Body of pancreas (tissue), 4 donors: ENCODE measurements around the gene SP100. TPM values are rescaled to one million over a fixed set of nuclear protein-coding genes. Genes with fewer than 3 reads are reported as not detected.

ENCODE experiments used
- ATAC-seq: fragments of 150-250 bp; one replicate; pipeline ENCODE4 v1.9.1; 2016
- DNase-seq, 4 donors: peaks; one replicate each; pipeline ENCODE4 v3.0.0-alpha.2; 2019
- H3K27ac ChIP-seq, 4 donors: fragments of 200-600 bp; sonication (generic); 1 replicate in 3 of 4; 2 replicates in 1 of 4; pipeline versions ENCODE4 v1.5.1 to v1.6.1; 2016 to 2019; ENCODE audit warnings: mild to moderate bottlenecking in 1 of 4, mixed read lengths in 1 of 4, moderate library complexity in 1 of 4
- H3K27me3 ChIP-seq, 2 donors: fragments of 200-600 bp; sonication (generic); one replicate each; pipeline ENCODE4 v1.6.0; 2016; ENCODE audit warnings: mild to moderate bottlenecking in 1 of 2
- H3K36me3 ChIP-seq, 2 donors: fragments of 200-600 bp; sonication (generic); replicated peaks in 1 of 2; 2 replicates each; pipeline ENCODE4 v1.5.1; 2016; ENCODE audit warnings: low read depth in 2 of 2; ENCODE audit not compliant: insufficient read depth in 1 of 2
- H3K4me1 ChIP-seq: fragments of 200-600 bp; sonication (generic); one replicate; pipeline ENCODE4 v1.6.0; 2016
- H3K4me3 ChIP-seq, 2 donors: fragments of 200-600 bp; sonication (generic); 1 replicate in 1 of 2; 2 replicates in 1 of 2; pipeline ENCODE4 v1.5.1; 2016 to 2019
- H3K9me3 ChIP-seq, 3 donors: fragments of 200-600 bp; sonication (generic); 1 replicate in 2 of 3; 2 replicates in 1 of 3; pipeline ENCODE4 v1.5.1; 2016
- CTCF ChIP-seq, 7 experiments: fragments of 450-650 bp in 4 of 7; fragments of 200-600 bp in 3 of 7; sonication (generic) in 3 of 7; IDR thresholded peaks; one replicate each; pipeline ENCODE4 v1.5.1; 2016 to 2019; ENCODE audit warnings: antibody characterized with exemption in 7 of 7
- POLR2A ChIP-seq, 3 donors: fragments of 450-650 bp; IDR thresholded peaks; one replicate each; pipeline ENCODE4 v1.6.1; 2016; ENCODE audit warnings: antibody characterized with exemption in 3 of 3, mild to moderate bottlenecking in 2 of 3
- WGBS, 2 donors: methylation state at CpG; one replicate each; pipeline ENCODE4 v1.1.5; 2017; 5-methylcytosine and 5-hydroxymethylcytosine counted together
- intact Hi-C: fragments of 100-400 bp; cut with DNase I; formaldehyde crosslinking; loops from one replicate; pipeline ENCODE4 v1.15.1; 2023
- total RNA-seq, 2 donors: library from RNA; depleted of rRNA; stranded (reverse); fragments of >200 nt; gene quantifications; one replicate each; pipeline ENCODE4 v1.1.0, GENCODE V29; 2016

The SP100 gene
- total RNA-seq, 2 donors from 2014 or later = 71.9 to 73.2 TPM

GRCh38 chr2:230418341-230419016 is 2.5 kb downstream of the SP100 start:
- no peak for ATAC-seq
- H3K4me1 ChIP-seq = peaks cover 40% of the 10 kb centered on the region
- WGBS, 2 donors = 42 to 44% methylated on average over 9 of the region's 9 CpGs

DNA sequence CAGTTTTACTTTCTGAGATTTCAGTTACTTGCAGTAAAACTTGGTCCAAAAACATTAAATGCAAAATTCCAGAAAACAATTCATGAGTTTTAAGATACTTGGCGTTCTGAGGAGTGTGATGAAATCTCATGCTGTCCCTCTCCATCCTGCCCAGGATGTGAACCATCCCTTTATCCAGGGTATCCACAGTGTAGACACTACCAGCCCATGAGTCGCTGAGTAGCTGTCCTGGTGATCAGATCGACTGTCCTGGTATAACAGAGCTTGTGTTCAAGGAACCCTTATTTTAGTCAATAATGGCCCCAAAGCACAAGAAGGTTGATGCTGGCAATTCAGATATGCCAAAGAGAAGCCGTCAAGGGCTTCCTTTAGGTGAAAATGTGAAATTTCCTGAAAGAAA is 3.2 kb downstream of the SP100 start:
- no peak for ATAC-seq

More at GRCh38 chr2:230418341-230419016, 2.5 kb downstream of the SP100 start:
- Histone ChIP-seq H3K4me3 (no peak overlapping the region), H3K27ac (peak overlapping the region in 2 of 4 donors; percentile 28 to 97), H3K9me3 (no peaks in the 10 kb centered on the region), H3K36me3 (no peaks in the 10 kb centered on the region), H3K27me3 (no peaks in the 10 kb centered on the region)
- intact Hi-C loops = no loop called here
- TF ChIP-seq CTCF (IDR thresholded peaks at IDR 0.05) (no peak), POLR2A (IDR thresholded peaks at IDR 0.05) (no peak)
- DNase-seq = peak in 1 of 4 donors; percentile 41

GRCh38 chr2:230422149-230422548 is 6.1 kb downstream of the SP100 start:
- WGBS, 2 donors = 86 to 89% methylated on average over 4 of the region's 4 CpGs
- Histone ChIP-seq H3K4me1 (peaks cover 55% of the 10 kb centered on the region), H3K9me3 (no peaks in the 10 kb centered on the region), H3K27ac (no peak overlapping the region), H3K4me3 (no peak overlapping the region), H3K36me3 (no peaks in the 10 kb centered on the region), H3K27me3 (peaks cover 0 to 4% of the 10 kb centered on the region in 2 donors)
- DNase-seq = no peak
- ATAC-seq = no peak
- intact Hi-C loops = no loop called here
- TF ChIP-seq POLR2A (IDR thresholded peaks at IDR 0.05) (no peak), CTCF (IDR thresholded peaks at IDR 0.05) (no peak)

More for the DNA sequence above, 3.2 kb downstream of the SP100 start:
- no peak for TF ChIP-seq CTCF (IDR thresholded peaks at IDR 0.05)
- TF ChIP-seq POLR2A (IDR thresholded peaks at IDR 0.05) = no peak
- no peaks in the 10 kb centered on the region for H3K9me3 ChIP-seq
- no peaks in the 10 kb centered on the region for H3K27me3 ChIP-seq
- no peak overlapping the region for H3K27ac ChIP-seq
- intact Hi-C loops = no loop called here
- H3K4me3 ChIP-seq = no peak overlapping the region
- H3K4me1 ChIP-seq = peaks cover 47% of the 10 kb centered on the region
- DNase-seq = no peak
- no peaks in the 10 kb centered on the region for H3K36me3 ChIP-seq
- 87 to 88% methylated on average over 4 of the region's 4 CpGs for WGBS, 2 donors

DNA sequence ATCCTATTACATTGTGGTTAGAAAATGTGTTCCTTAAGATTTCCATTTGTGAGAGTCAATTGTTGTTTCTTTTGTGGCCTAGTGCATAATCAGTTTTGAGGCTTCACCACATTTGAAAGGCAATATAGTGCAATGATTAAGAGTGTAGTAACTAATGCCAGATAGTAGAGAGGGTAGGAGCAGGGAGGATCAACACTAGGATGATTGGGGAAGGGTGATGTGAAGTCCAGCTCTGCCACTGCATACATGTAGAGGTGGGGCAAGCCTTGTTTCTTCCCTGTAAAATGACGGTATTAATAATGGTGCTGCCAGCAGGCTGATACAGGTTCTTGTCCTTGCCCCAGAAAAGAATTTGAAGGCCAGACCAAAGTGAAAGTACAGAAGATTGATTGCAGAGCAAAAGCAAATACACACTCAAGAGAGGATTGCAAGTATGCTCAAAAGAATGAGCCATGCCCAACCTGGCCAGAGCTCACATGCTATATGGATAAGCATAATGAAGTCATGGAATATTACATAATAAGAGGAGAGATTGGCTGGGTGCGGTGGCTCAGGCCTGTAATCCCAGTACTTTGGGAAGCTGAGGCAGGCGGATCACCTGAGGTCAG is 8.0 kb downstream of the SP100 start:
- intact Hi-C loops = no loop called here
- no peak for TF ChIP-seq POLR2A (IDR thresholded peaks at IDR 0.05)
- no peak for TF ChIP-seq CTCF (IDR thresholded peaks at IDR 0.05)
- Histone ChIP-seq H3K4me1 (peaks cover 39% of the 10 kb centered on the region), H3K36me3 (no peaks in the 10 kb centered on the region), H3K9me3 (no peaks in the 10 kb centered on the region), H3K4me3 (no peak overlapping the region), H3K27ac (peak overlapping the region; percentile 34 to 85 (median 67)), H3K27me3 (peaks cover 0 to 4% of the 10 kb centered on the region in 2 donors)
- ATAC-seq = peak; percentile 96
- peak; percentile 56 to 83 (median 76) for DNase-seq
- WGBS, 2 donors = 37 to 38% methylated on average over 3 of the region's 3 CpGs
